NCI-H2196 (cell line): ENCODE measurements around the gene C3.
"Not testable (repeated sequence)": the region's sequence is repeated elsewhere in the genome, so short reads cannot be mapped to it uniquely, and the experiment has no call there.

Experiments
- DNase-seq: peaks from one replicate; lab custom pipeline; 2025; ENCODE audit not compliant: unreplicated experiment; lab: John Stamatoyannopoulos, UW

C3 gene

GRCh38 chr19:6693056-6693471 lies 27.4 kb downstream of the C3 start:
- no peak for DNase-seq

DNA sequence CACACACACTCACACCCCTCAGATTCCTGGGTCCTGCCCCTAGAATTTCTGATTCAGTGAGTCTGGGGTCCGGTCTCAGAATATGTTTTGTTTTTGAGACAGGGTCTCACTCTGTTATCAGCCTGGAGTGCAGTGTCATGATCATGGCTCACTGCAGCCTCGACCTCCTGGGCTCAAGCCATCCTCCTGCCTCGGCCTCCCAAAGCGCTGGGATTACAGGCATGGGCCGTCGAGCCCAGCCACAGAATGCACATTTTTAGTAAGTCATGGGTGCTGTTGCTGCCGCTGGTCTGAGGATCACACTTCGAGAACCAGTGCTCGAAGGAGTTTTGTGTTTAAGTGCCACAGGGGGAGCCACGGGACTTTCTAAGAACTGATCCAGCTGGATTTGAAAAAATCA lies 28.4 kb downstream of the C3 start:
- DNase-seq = no peak

GRCh38 chr19:6691342-6691741 lies 29.1 kb downstream of the C3 start:
- DNase-seq = no peak

- no peak for DNase-seq
Measured at GRCh38 chr19:6690160-6690885, 30.1 kb downstream of the C3 start.

- DNase-seq = no peak
Measured at GRCh38 chr19:6687114-6687513, 33.3 kb downstream of the C3 start.

DNA sequence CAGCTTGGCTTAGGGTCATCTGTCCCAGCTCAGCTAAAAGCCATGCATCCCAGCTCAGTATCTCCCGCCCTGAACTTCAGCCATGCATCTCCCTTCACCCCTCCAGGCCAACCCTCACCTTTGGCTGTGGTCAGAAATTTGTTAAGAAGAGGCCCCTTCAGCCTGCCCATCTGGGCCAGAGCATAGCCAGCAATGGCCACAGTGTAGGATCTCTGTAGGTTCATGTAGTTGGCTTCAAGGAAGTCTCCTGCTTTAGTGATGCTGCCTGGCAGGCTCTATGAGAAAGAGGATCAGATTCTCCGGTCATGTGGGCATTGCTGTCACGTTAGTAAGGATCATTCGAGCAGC lies 33.8 kb downstream of the C3 start:
- no peak for DNase-seq

DNA sequence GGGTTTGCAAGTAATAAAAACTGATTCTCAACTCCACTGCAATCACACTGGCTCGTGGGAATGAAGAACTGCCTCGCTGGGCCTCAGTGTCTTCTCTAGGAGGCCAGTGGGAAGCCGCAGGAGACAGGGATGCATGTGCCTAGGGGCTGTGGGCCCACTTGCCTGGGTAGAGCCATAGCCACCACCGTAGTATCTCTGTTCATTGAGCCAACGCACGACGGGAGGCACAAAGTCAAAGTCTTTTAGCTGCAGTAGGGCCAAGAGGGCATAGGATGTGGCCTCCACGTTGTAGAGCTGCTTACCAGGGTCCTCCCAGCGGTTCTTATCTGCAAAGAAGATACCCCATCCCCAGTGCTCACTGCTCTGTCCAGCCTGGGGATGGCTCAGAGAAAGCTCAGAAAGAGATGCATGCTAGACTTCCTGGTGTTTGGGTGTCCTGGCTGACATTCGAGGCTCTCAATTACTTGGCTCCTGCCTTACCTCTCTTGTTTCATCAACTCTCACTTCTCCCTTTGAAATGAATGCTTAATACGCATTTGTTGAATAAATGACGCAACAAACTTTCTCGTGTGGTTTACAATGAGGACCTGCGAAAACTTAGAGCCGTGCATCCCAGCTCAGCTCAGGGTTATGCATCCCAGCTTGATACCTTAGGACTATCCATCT lies 34.4 kb downstream of the C3 start:
- no peak for DNase-seq

DNA sequence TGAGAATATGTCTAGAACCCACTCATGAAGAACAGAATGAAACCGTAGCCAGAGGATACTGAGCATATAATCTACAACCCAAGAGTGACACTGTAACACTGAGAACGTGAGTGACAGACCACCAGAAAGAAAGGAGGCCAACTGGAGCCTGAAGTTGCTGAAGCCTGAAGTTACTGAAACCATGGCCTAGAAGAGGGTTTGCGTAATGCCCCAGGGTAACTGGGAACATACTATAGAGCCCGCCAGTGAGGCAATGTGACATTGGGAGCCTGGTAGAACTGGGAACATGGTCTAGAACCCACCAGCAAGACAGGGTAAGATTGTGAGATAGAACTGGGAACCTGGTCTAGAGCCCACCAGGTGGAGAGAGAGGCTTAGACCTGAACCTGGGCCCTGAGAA lies 35.0 kb downstream of the C3 start:
- no peak for DNase-seq

DNA sequence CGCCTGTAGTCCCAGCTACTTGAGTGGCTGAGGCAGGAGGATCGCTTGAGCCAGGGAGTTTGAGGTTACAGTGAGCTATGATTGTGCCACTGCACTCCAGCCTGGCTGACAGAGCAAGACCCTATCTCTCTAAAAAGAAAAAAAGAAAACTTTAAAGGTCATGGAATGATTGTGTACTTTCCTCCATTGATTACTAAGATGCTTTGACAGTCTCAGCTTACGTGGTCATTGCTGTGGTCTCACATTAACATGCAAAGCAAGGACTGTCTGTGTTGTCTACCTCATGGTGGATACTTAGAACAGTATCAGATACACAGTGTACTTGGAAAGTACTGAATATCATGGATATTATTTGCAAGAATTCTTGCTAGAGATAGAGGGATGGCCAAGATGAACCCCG lies 36.5 kb downstream of the C3 start:
- no peak for DNase-seq

- no peak for DNase-seq
Measured at GRCh38 chr19:6682607-6683128, 37.8 kb downstream of the C3 start.

- DNase-seq = no peak
Measured at GRCh38 chr19:6680141-6680540, 40.3 kb downstream of the C3 start.

DNA sequence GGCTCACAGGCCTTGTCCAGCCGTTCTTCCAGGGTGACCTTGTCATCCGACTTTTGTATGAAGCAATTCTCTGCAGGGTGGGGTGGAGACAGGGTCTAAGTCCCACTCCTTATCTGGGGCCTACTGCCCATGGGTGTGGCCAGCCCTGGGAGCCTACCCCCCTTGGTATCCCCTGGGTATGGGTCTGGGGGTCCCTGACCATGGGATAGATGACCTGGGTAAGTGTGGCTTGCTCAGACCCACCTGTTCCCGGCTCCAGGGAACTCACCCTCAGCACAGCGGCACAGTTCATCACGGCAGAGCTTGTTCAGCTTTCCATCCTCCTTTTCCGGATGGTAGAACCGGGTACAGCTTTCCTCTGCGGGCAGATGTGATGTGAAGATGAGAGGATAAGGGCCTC lies 41.3 kb downstream of the C3 start:
- no peak for DNase-seq

DNA sequence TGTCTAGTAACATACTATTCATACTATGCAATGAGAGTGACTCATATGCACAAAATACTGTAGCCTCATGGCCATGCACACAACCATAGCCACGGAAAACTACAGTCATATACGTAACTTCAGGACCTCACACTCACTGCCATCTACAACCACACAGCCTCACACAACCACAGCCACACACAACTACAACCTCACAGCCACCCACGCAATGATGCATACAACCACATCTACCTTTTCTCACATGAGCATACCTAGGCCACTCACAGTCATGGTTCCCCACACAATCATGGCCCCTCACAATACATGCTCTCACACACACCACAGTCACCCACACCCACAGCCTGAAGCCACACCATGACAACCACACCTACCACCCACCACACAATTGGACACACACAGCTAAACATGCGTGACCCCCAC lies 41.8 kb downstream of the C3 start:
- no peak for DNase-seq

GRCh38 chr19:6677883-6678689 lies 42.4 kb downstream of the C3 start:
- DNase-seq = no peak

DNA sequence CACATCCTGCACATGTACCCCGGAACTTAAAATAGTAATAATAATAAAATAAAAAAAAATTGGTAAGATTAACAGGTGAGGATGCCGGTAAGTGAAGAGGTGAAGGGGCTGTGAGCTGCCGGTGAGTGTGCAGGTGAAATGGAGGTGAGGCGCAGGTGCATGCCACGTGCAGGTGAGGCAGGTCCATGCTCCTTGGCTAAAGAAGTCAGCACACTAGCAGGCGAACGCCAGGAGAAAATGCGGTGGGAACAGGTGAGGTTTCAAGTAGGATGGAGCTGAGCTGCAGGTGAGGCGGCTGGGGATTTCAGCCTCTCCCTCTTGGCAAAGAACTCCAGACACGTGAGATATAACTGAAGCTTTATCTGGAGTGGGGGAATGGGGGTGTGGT lies 43.0 kb downstream of the C3 start:
- DNase-seq = no peak

DNA sequence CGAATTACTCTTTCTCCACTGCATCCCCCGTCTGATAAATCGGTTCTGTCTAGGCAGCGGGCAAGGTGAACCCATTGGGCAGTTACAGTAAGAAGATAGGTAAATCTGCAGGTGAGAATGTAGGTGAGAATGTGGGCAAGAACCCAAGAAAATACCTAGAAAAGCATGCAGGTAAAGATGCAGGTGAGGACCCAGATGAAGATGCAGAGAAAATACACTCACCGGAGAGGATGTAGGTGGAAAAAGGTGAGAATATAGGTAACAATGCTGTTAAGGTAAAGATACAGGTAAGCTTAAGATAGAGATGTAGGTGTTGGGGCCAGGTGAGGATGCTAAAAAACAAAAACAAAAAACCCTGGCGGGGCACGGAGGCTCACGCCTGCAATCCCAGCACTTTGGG lies 44.2 kb downstream of the C3 start:
- DNase-seq = no peak

DNA sequence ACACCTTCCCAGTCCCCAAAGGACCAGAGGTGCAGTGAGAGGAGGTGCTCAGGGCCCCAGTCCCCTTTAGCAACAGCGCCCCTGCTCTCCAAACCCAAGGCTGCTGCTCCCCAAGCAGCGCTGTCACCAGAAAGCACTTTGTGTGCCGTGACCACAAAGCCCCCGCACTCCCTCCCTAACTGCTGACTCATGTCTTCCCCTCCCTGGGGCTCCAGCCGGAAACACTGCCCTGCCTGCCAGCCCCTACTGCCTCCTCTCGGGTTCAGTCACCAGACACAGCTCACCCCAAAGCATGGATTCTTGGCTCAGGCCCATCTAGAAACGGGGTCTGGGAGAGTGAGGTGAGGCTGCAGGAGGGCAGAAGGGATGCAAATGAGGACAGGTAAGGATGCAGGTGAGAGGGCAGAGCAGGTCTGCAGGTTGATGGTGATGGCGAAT lies 45.6 kb downstream of the C3 start:
- no peak for DNase-seq

DNA sequence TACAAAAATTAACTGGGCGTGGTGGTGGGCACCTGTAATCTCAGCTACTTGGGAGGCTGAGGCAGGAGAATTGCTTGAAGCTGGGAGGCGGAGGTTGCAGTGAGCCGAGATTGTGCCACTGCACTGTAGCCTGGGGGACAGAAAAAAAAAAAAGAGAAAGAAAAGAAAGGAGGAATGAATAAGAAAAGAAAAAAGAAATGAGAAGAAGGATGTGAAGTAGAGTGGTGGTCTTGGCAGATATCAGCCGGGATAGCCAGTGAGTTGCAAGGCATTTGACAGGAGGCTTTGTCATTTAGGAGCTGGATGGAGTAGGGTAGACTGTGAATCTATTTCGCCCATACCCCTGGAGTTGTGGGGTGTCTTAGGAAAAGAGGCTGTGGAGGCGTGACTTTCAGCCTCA lies 46.0 kb downstream of the C3 start:
- not testable (repeated sequence) for DNase-seq

DNA sequence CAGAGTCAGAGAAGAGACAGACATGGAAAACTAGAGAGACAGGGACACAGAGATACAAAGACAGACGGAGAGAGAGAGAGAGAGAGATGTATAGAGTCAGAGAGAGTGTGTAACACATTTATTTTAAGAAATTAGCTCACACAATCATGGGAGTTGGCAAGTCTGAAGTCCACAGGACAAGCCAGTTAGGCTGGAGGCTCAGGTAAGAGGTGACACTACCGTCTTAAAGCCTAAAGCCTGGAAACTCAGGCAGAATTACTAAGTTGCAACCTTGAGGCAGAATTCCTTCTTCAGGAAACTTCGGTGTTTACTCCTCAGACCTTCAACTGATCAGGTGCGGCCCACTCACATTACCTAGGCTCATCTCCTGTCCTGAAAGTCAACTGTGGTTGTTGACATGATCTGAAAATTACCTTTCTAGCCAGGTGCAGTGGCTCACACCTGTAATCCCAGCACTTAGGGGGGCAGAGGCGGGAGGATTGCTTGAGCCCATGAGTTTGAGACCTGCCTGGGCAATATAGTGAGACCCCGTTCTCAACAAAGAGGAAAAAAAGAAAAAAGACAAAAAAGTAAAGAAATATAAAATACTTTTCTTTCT lies 47.7 kb downstream of the C3 start:
- no peak for DNase-seq

DNA sequence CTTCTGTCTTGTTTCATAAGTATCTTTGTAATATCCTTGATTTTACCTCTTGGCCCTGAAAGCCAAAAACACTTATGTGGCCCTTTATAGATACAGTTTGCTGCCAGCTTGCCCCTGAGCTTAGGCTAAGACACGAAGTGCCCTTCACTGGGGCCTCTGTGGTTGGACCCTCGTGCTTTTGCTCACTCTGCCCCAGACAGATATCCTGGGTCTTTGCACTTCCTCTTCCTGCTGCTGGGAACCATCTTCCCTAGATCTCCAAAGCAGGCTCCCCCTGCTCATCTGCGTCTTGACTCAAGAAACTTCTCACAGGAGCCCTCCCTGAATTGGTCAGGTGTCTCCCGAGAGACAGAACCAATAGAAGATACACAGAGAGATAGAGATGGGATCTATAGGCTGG lies 48.5 kb downstream of the C3 start:
- DNase-seq = no peak

GRCh38 chr19:6668691-6669090 lies 51.8 kb downstream of the C3 start:
- DNase-seq = no peak
